KMS-11 (cell line): ENCODE data around the gene SOX2.

Experiments
- H2AFZ ChIP-seq: fragments of 200-600 bp; sonication (generic); 2 replicates; pipeline ENCODE4 v1.6.1; 2016; ENCODE audit warnings: antibody characterized with exemption, mixed run types, low read depth
- H3K27ac ChIP-seq: fragments of 200-600 bp; sonication (generic); 2 replicates; pipeline ENCODE4 v1.6.1; 2016; ENCODE audit warnings: mild to moderate bottlenecking, mixed run types
- H3K27me3 ChIP-seq: fragments of 200-600 bp; sonication (generic); 2 replicates; pipeline ENCODE4 v1.6.1; 2017; ENCODE audit warnings: mild to moderate bottlenecking, low read depth, mixed run types, moderate library complexity; ENCODE audit not compliant: insufficient read depth
- H3K36me3 ChIP-seq: fragments of 200-600 bp; sonication (generic); 2 replicates; pipeline ENCODE4 v1.6.1; 2017; ENCODE audit warnings: mild to moderate bottlenecking, mixed run types; ENCODE audit not compliant: insufficient read depth
- H3K4me1 ChIP-seq: fragments of 200-600 bp; sonication (generic); 2 replicates; pipeline ENCODE4 v1.6.1; 2016; ENCODE audit warnings: mild to moderate bottlenecking, low read depth, mixed run types; ENCODE audit not compliant: poor library complexity, severe bottlenecking
- H3K4me2 ChIP-seq: fragments of 200-600 bp; sonication (generic); 2 replicates; pipeline ENCODE4 v1.7.0; 2016; ENCODE audit warnings: mild to moderate bottlenecking, mixed run types
- H3K4me3 ChIP-seq: fragments of 200-600 bp; sonication (generic); IDR thresholded peaks from 2 replicates; pipeline ENCODE4 v1.6.1; 2017; ENCODE audit warnings: low read depth, low read length, mixed read lengths; ENCODE audit not compliant: insufficient read depth
- H3K79me2 ChIP-seq: fragments of 200-600 bp; sonication (generic); 2 replicates; pipeline ENCODE4 v1.6.1; 2016; ENCODE audit warnings: low read depth, mixed run types; ENCODE audit not compliant: insufficient read depth
- H3K9ac ChIP-seq: fragments of 200-600 bp; sonication (generic); 2 replicates; pipeline ENCODE4 v1.6.1; 2016; ENCODE audit warnings: mild to moderate bottlenecking, mixed run types
- H4K20me1 ChIP-seq: fragments of 200-600 bp; sonication (generic); 2 replicates; pipeline ENCODE4 v1.6.1; 2016; ENCODE audit warnings: mild to moderate bottlenecking, mixed run types; ENCODE audit not compliant: insufficient read depth
- TF ChIP-seq, protein P1 (sequence below): fragments of 200-600 bp; sonication (generic); conservative IDR thresholded peaks from 2 replicates; pipeline ENCODE4 v1.6.1; 2017; ENCODE audit warnings: low read depth, mild to moderate bottlenecking, antibody characterized with exemption, low read length, moderate library complexity, mixed read lengths

The SOX2 gene

DNA sequence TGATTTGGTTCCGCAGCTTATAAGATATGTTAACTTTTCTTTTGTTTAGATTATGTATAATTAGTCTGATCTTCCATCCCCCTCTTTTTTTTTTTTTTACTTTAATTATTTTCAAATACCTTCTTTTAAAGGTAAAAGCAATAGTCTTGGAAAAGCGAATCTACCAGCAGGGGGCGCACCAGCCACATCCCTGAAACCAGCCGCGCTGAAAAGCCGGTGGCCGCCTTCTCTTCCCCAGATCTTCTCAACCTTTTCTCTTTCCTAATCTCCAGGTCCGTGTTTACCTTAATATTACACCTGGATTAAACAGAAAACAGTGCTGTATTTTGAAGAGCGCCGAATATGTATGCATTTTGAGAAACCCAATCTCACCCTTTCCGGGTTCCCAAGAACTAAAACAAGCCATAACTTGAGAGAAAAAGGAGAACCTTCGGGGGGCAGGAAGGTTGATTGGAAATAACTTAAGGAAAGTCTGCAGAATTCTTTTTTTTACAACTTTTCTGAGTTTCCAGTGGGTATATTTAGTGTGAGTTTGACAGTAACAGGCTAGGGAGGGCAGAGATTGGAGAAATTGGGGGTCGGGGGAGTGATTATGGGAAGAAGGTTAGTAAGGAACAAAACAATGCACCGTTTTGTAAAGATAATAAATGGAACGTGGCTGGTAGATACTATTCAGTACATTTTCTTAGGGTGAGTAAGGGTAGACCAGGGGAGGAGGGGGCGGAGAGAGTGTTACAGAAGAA is 2.0 kb upstream of the SOX2 start:
- no peaks in the 10 kb centered on the region for H4K20me1 ChIP-seq
- H3K9ac ChIP-seq = no peak overlapping the region
- peaks cover 25% of the 10 kb centered on the region for H3K79me2 ChIP-seq
- no peak overlapping the region for H3K4me3 ChIP-seq
- H3K27ac ChIP-seq = no peak overlapping the region
- peaks cover 8% of the 10 kb centered on the region for H3K4me1 ChIP-seq
- peak overlapping the region; percentile 44 for H3K4me2 ChIP-seq
- H3K27me3 ChIP-seq = no peaks in the 10 kb centered on the region
- TF ChIP-seq, protein P1, sequence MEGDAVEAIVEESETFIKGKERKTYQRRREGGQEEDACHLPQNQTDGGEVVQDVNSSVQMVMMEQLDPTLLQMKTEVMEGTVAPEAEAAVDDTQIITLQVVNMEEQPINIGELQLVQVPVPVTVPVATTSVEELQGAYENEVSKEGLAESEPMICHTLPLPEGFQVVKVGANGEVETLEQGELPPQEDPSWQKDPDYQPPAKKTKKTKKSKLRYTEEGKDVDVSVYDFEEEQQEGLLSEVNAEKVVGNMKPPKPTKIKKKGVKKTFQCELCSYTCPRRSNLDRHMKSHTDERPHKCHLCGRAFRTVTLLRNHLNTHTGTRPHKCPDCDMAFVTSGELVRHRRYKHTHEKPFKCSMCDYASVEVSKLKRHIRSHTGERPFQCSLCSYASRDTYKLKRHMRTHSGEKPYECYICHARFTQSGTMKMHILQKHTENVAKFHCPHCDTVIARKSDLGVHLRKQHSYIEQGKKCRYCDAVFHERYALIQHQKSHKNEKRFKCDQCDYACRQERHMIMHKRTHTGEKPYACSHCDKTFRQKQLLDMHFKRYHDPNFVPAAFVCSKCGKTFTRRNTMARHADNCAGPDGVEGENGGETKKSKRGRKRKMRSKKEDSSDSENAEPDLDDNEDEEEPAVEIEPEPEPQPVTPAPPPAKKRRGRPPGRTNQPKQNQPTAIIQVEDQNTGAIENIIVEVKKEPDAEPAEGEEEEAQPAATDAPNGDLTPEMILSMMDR = peak; percentile 96
- peak overlapping the region; percentile 42; the same call in 1 of the 2 replicates for H2AFZ ChIP-seq
- no peaks in the 10 kb centered on the region for H3K36me3 ChIP-seq

DNA sequence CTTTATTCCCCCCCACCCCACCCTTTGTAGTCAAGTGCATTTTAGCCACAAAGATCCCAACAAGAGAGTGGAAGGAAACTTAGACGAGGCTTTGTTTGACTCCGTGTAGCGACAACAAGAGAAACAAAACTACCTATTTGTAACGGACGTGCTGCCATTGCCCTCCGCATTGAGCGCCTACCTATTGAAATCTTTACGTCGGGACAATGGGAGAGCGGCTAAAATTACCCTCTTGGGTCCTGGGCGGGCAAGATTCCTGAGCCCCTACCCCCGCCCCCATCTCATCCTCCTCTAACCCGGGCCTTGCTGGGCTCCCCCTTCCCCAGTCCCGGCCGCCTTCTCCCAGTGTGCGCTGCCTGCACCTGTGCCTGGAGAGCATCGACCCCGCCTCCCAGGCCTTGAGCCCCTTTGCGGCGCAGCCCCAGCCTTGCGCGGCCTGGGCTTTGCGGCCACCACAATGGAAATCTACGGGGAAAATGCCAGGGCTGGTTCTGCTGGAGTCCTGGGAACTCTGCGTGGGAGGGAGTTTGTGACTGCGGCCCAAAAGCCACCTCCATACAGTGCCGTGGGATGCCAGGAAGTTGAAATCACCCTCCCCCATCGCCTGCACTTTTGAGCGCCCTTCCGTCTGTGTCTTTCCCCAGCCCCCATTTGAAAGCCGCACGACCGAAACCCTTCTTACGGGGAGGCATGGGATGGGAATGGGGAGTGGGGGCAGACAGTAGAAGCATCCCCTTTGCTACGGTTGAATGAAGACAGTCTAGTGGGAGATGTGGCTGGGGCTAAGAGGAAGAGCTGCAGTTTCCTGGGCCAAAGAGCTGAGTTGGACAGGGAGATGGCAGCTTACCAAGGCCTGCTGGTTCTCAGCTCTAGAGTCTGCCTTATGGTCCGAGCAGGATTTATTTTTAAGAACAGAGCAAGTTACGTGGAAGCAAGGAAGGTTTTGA is 1.1 kb upstream of the SOX2 start:
- H3K4me3 ChIP-seq = peak overlapping the region; percentile 69
- H3K4me1 ChIP-seq = peaks cover 11% of the 10 kb centered on the region
- peak overlapping the region; percentile 19; the same call in 1 of the 2 replicates for H3K9ac ChIP-seq
- no peaks in the 10 kb centered on the region for H3K27me3 ChIP-seq
- peak overlapping the region; percentile 62 for H3K27ac ChIP-seq
- peaks cover 34% of the 10 kb centered on the region for H3K79me2 ChIP-seq
- peak overlapping the region; percentile 74 for H3K4me2 ChIP-seq
- TF ChIP-seq, protein P1 = no peak
- no peaks in the 10 kb centered on the region for H3K36me3 ChIP-seq
- H2AFZ ChIP-seq = peak overlapping the region; percentile 42
- no peaks in the 10 kb centered on the region for H4K20me1 ChIP-seq

DNA sequence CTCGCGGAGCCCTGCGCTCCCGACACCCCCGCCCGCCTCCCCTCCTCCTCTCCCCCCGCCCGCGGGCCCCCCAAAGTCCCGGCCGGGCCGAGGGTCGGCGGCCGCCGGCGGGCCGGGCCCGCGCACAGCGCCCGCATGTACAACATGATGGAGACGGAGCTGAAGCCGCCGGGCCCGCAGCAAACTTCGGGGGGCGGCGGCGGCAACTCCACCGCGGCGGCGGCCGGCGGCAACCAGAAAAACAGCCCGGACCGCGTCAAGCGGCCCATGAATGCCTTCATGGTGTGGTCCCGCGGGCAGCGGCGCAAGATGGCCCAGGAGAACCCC is 464 bp downstream of the SOX2 start:
- peaks cover 46% of the 10 kb centered on the region for H3K79me2 ChIP-seq
- H2AFZ ChIP-seq = peak overlapping the region; percentile 58
- peak overlapping the region; percentile 68; the same call in 1 of the 2 replicates for H3K4me2 ChIP-seq
- H3K36me3 ChIP-seq = no peaks in the 10 kb centered on the region
- H4K20me1 ChIP-seq = no peaks in the 10 kb centered on the region
- H3K27me3 ChIP-seq = no peaks in the 10 kb centered on the region
- H3K4me1 ChIP-seq = peaks cover 24% of the 10 kb centered on the region
- H3K4me3 ChIP-seq = no peak overlapping the region
- H3K27ac ChIP-seq = peak overlapping the region; percentile 86
- TF ChIP-seq, protein P1 = no peak
- peak overlapping the region; percentile 87 for H3K9ac ChIP-seq

DNA sequence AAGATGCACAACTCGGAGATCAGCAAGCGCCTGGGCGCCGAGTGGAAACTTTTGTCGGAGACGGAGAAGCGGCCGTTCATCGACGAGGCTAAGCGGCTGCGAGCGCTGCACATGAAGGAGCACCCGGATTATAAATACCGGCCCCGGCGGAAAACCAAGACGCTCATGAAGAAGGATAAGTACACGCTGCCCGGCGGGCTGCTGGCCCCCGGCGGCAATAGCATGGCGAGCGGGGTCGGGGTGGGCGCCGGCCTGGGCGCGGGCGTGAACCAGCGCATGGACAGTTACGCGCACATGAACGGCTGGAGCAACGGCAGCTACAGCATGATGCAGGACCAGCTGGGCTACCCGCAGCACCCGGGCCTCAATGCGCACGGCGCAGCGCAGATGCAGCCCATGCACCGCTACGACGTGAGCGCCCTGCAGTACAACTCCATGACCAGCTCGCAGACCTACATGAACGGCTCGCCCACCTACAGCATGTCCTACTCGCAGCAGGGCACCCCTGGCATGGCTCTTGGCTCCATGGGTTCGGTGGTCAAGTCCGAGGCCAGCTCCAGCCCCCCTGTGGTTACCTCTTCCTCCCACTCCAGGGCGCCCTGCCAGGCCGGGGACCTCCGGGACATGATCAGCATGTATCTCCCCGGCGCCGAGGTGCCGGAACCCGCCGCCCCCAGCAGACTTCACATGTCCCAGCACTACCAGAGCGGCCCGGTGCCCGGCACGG is 991 bp downstream of the SOX2 start:
- peak overlapping the region; percentile 58 for H2AFZ ChIP-seq

More for the DNA sequence above, 991 bp downstream of the SOX2 start:
- Histone ChIP-seq H3K27ac (peak overlapping the region; percentile 86), H3K79me2 (peaks cover 46% of the 10 kb centered on the region), H3K4me3 (no peak overlapping the region), H3K36me3 (no peaks in the 10 kb centered on the region), H3K9ac (peak overlapping the region; percentile 87), H3K4me1 (peaks cover 24% of the 10 kb centered on the region), H3K27me3 (no peaks in the 10 kb centered on the region), H4K20me1 (no peaks in the 10 kb centered on the region), H3K4me2 (peak overlapping the region; percentile 68; the same call in 1 of the 2 replicates)
- TF ChIP-seq, protein P1 = no peak
